ENCODE measurements around the gene ZNF569. TPM values are rescaled to one million over a fixed set of nuclear protein-coding genes. Genes with fewer than 3 reads are reported as not detected.
"Not testable (repeated sequence)": the region's sequence is repeated elsewhere in the genome, so short reads cannot be mapped to it uniquely, and the experiment has no call there.

Gene ZNF569
- total RNA-seq, 1 donor from 2014 or later, result 4.7 TPM

GRCh38 chr19:37452500-37453245 lies 14.6 kb downstream of the ZNF569 start:
- TF ChIP-seq, protein P1, sequence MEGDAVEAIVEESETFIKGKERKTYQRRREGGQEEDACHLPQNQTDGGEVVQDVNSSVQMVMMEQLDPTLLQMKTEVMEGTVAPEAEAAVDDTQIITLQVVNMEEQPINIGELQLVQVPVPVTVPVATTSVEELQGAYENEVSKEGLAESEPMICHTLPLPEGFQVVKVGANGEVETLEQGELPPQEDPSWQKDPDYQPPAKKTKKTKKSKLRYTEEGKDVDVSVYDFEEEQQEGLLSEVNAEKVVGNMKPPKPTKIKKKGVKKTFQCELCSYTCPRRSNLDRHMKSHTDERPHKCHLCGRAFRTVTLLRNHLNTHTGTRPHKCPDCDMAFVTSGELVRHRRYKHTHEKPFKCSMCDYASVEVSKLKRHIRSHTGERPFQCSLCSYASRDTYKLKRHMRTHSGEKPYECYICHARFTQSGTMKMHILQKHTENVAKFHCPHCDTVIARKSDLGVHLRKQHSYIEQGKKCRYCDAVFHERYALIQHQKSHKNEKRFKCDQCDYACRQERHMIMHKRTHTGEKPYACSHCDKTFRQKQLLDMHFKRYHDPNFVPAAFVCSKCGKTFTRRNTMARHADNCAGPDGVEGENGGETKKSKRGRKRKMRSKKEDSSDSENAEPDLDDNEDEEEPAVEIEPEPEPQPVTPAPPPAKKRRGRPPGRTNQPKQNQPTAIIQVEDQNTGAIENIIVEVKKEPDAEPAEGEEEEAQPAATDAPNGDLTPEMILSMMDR (IDR thresholded peaks at IDR 0.05; ENCODE audit: unreplicated experiment), result no peak
- H3K27ac Mint-ChIP-seq (ENCODE audit: unreplicated experiment), result no peak overlapping the region
- no peak for DNase-seq (ENCODE audit: low spot score)
- peaks cover 82% of the 10 kb centered on the region for H3K36me3 Mint-ChIP-seq (ENCODE audit: low read depth, unreplicated experiment)
- H3K9me3 Mint-ChIP-seq (ENCODE audit: unreplicated experiment), result peaks cover 75% of the 10 kb centered on the region
- H3K27me3 Mint-ChIP-seq (ENCODE audit: unreplicated experiment), result peaks cover 4% of the 10 kb centered on the region
- H3K4me1 Mint-ChIP-seq (ENCODE audit: unreplicated experiment), result no peaks in the 10 kb centered on the region
- H3K4me3 Mint-ChIP-seq (ENCODE audit: unreplicated experiment), result peak overlapping the region; percentile 26

DNA sequence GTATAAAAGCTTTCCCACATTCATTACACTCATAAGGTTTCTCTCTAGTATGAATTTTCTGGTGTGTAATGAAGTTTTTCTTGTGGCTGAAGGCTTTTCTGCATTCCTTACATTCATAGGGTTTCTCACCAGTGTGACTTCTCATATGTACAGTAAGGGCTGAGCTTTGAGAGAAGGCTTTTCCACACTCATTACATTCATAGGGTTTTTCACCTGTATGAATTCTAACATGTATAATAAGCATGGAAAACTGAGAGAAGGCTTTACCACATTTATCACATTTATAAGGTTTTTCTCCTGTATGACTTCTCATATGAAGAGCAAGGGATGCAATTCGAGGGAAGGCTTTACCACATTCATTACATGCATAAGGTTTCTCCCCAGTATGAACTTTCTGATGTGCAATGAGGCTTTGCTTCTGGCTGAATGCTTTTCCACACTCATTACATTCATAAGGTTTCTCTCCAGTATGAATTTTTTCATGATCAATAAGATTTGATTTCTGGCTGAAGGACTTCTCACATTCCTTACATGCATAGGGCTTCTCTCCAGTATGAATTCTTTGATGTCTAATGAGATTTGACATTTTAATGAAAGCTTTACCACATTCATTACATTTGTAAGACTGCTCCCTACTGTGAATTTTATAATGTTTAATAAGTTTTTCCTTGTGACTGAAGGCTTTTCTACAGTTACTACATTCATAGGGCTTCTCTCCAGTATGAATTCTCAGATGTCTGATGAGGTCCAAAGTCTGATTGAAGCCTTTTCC lies 53.7 kb downstream of the ZNF569 start:
- TF ChIP-seq, protein P1 (IDR thresholded peaks at IDR 0.05; ENCODE audit: unreplicated experiment), result no peak
- Mint-ChIP-seq H3K27me3 (ENCODE audit: unreplicated experiment) (no peaks in the 10 kb centered on the region), H3K36me3 (ENCODE audit: low read depth, unreplicated experiment) (peaks cover 56% of the 10 kb centered on the region), H3K4me3 (ENCODE audit: unreplicated experiment) (peak overlapping the region; percentile 19), H3K9me3 (ENCODE audit: unreplicated experiment) (peaks cover 45% of the 10 kb centered on the region), H3K27ac (ENCODE audit: unreplicated experiment) (no peak overlapping the region), H3K4me1 (ENCODE audit: unreplicated experiment) (no peaks in the 10 kb centered on the region)
- DNase-seq (ENCODE audit: low spot score), result no peak

GRCh38 chr19:37412700-37413099 lies 54.5 kb downstream of the ZNF569 start:
- Mint-ChIP-seq H3K9me3 (ENCODE audit: unreplicated experiment) (peaks cover 48% of the 10 kb centered on the region), H3K36me3 (ENCODE audit: low read depth, unreplicated experiment) (peaks cover 50% of the 10 kb centered on the region), H3K4me1 (ENCODE audit: unreplicated experiment) (no peaks in the 10 kb centered on the region), H3K27ac (ENCODE audit: unreplicated experiment) (no peak overlapping the region), H3K4me3 (ENCODE audit: unreplicated experiment) (no peak overlapping the region), H3K27me3 (ENCODE audit: unreplicated experiment) (no peaks in the 10 kb centered on the region)
- no peak for DNase-seq (ENCODE audit: low spot score)
- TF ChIP-seq, protein P1 (IDR thresholded peaks at IDR 0.05; ENCODE audit: unreplicated experiment), result no peak

- not testable (repeated sequence) for DNase-seq (ENCODE audit: low spot score); H3K4me1 Mint-ChIP-seq (ENCODE audit: unreplicated experiment); H3K27me3 Mint-ChIP-seq (ENCODE audit: unreplicated experiment); H3K27ac Mint-ChIP-seq (ENCODE audit: unreplicated experiment); H3K4me3 Mint-ChIP-seq (ENCODE audit: unreplicated experiment)
- H3K36me3 Mint-ChIP-seq (ENCODE audit: low read depth, unreplicated experiment), result peaks cover 15% of the 10 kb centered on the region
- peaks cover 55% of the 10 kb centered on the region for H3K9me3 Mint-ChIP-seq (ENCODE audit: unreplicated experiment)
Observed at GRCh38 chr19:37406140-37406846, 61.0 kb downstream of the ZNF569 start.

DNA sequence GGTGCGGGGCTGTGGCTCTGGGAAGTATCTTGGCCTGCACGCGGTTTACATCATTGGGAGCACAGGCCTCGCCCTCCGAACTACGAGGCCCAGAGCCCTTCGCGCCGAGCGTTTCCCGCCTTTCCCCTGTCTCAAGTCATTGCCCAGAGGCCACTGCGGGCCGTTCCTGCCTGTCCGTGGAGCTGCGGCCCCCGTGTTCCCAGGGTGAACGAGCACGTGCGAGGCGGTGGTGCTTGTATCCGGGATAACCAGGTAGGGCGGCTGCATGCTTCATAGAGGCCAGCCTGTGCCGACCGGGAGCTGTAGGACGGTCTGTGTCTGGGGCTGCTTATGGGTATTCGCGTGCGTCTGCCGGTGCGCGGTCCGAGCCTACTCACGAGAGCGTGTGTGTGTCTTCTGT lies 63.8 kb downstream of the ZNF569 start:
- no peak overlapping the region for H3K27ac Mint-ChIP-seq (ENCODE audit: unreplicated experiment)
- H3K4me3 Mint-ChIP-seq (ENCODE audit: unreplicated experiment), result no peak overlapping the region
- no peaks in the 10 kb centered on the region for H3K4me1 Mint-ChIP-seq (ENCODE audit: unreplicated experiment)
- H3K27me3 Mint-ChIP-seq (ENCODE audit: unreplicated experiment), result peaks cover 6% of the 10 kb centered on the region
- DNase-seq (ENCODE audit: low spot score), result no peak
- H3K9me3 Mint-ChIP-seq (ENCODE audit: unreplicated experiment), result peaks cover 62% of the 10 kb centered on the region
- H3K36me3 Mint-ChIP-seq (ENCODE audit: low read depth, unreplicated experiment), result peaks cover 22% of the 10 kb centered on the region
- TF ChIP-seq, protein P1 (IDR thresholded peaks at IDR 0.05; ENCODE audit: unreplicated experiment), result no peak
